Mammary epithelial cell (primary cell): ENCODE data around the gene FGF7.

ENCODE experiments used
- EZH2 ChIP-seq: IDR thresholded peaks from 2 replicates; pipeline ENCODE4 v1.6.1; 2012; ENCODE audit warnings: low read length, inconsistent platforms, borderline replicate concordance
- TF ChIP-seq, protein P1 (sequence below), 2 donors: IDR thresholded peaks in 1 of 2; conservative IDR thresholded peaks in 1 of 2; 2 replicates each; pipeline ENCODE4 v1.5.1; 2011 to 2012; ENCODE audit warnings: inconsistent platforms in 2 of 2, low read length in 2 of 2, mild to moderate bottlenecking in 2 of 2, control low read depth in 1 of 2, low read depth in 1 of 2; ENCODE audit not compliant: insufficient read depth in 1 of 2; ENCODE audit errors: extremely low read depth in 1 of 2

DNA sequence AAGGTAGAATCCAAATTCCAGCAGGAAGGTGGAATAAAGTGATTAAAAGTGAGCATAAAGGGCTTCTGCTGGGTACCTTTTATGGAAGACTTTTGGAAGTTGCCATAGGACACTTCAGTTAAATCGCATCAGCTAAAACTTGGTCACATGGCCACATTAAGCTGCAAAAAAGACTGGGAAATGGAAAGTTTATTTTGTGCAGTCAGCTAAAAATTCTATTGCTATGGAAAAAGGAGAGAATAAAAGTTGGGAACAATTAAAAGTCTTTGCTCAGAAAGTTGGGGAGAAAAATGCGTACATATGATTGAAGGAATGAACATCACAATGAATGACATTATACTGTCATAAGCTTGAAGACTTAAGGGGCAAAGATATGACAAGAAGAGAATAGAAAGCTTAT is 49.3 kb downstream of the FGF7 start:
- TF ChIP-seq, protein P1, sequence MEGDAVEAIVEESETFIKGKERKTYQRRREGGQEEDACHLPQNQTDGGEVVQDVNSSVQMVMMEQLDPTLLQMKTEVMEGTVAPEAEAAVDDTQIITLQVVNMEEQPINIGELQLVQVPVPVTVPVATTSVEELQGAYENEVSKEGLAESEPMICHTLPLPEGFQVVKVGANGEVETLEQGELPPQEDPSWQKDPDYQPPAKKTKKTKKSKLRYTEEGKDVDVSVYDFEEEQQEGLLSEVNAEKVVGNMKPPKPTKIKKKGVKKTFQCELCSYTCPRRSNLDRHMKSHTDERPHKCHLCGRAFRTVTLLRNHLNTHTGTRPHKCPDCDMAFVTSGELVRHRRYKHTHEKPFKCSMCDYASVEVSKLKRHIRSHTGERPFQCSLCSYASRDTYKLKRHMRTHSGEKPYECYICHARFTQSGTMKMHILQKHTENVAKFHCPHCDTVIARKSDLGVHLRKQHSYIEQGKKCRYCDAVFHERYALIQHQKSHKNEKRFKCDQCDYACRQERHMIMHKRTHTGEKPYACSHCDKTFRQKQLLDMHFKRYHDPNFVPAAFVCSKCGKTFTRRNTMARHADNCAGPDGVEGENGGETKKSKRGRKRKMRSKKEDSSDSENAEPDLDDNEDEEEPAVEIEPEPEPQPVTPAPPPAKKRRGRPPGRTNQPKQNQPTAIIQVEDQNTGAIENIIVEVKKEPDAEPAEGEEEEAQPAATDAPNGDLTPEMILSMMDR (conservative IDR thresholded peaks at IDR 0.05 in 1 of 2, IDR thresholded peaks at IDR 0.05 in 1 of 2; ENCODE audit: extremely low read depth in 1 of 2, insufficient read depth in 1 of 2, low read depth in 1 of 2, low read length in 2 of 2) = no peak
- no peak for TF ChIP-seq EZH2
